Measurements from ENCODE around the gene HLCS.

The HLCS gene

DNA sequence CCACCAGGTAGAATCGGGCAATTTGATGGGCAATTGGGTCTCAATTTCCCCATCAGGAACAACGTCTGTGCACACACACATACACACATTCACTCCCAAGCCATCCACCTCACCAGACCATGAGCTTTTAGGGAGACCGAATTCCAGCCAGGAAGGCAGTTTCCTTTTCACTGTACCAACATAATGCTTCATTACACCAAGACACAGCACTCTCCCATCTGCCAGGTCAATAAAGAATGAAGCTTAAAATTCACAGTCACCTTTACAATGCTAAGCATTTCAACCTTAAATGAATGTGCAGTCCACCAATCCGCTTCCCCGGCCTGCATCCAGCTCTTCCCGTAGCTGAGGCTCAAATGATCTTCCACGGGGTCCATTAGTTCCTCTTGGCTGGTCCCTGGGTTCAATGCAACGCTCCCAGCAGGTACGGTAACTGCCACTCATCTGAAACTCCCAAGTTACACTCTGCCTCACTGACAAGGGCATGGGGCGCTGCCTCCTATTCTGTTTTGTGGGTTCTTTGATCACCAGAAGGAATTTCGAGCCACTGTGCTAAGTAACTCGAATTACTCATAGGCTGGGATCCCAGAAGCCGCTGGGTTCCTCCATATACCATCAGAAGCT is 162.5 kb downstream of the HLCS start:
- DNase-seq = no peak

DNA sequence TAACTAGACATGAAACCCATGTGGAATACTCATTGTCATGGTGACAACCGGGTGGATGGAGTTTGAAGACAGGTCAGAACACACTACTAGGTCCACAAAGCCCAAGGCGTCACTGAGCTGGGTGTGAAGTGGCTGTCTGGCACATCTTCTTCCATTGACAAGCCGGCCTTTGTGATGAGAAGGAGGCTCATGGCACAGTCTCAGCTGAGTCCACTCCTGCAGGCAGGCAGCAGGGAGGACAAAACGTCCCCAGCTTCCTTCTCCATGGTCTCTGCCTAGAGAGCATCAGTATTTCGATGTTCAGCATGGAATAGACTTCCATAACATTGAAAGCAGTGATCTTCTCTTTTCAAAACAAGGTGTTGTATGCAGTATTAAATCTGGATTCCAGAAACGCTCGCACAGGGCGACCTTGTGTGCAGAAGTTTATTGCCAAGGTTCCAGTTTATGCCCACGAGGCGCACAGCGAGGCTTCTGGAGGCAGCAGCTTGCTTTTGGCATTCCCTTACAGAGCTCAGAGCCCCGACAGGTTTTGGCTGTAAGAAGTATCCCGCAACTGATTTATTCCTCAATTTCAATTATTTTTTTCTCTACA is 163.3 kb downstream of the HLCS start:
- no peak for DNase-seq

DNA sequence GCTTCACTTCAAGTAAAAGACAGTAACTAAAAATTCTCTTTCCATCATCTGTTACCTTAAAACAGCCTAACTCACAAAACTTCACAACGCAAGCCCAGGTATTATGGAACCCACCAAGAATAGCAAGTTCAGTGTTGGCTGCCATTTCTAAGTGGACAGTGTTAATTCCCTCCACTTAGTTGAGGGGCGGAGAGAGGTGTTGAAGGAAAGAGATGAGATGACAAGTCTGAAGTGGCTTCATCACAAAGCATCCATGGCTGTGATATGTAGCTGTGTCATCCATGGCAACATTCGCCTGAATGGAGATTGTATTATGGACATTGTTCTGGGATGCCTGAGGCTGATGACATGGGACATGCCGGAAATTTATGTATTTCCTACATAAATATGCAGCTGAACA is 165.7 kb downstream of the HLCS start:
- DNase-seq = no peak

DNA sequence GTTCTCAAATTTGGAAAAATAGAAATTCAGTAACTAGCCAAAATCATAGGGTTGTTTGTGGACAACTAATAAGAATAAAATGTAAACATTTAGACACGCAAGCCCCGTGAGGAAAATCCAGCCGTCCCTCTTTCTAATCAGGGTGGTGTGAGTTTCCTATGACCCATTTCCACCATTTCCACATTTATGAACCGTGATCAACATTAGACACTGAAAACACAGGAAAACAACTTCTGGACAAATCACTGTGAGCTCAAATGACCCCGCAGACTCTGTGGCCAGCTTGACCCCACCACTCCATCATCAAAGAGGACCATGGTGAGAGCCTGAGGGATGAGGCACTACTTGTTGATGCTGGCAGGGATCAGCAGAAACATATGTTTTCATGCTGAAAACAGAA is 166.6 kb downstream of the HLCS start:
- DNase-seq = no peak

DNA sequence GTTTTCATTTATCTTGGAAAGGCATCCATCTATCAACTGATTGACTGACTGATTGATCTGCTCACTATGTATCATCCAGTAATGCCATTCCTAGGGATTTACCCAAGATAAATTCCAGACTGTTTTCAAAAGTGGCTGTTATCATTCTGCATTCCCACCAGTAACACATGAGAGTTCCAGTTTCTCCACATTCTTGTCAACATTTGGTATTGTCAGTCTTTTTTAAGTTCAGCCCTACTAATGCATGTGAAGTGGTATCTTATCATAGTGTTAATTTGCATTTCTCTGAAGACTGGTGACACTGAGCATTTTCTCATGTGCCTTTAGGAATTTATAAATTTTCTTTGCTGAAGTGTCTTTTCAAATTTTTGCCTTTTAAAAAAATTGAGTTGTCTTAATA is 168.0 kb downstream of the HLCS start:
- DNase-seq = no peak

DNA sequence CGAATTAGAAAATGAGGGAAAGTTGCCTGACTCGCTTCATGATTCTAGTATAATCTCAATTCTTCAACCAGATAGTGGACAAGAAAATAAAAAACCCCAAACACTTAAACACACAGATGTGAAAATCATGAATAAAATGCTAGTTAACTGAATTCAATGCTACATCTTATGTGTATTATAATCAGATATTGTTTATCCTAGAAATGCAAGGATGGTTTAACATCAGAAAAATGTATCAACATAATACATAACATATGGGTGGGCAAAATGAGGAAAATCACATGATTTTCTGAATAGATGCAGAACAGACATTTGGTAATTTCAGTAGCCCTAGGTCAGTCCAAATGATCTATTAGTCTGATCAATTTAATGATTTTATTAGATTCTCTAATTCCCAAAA is 170.4 kb downstream of the HLCS start:
- no peak for DNase-seq

DNA sequence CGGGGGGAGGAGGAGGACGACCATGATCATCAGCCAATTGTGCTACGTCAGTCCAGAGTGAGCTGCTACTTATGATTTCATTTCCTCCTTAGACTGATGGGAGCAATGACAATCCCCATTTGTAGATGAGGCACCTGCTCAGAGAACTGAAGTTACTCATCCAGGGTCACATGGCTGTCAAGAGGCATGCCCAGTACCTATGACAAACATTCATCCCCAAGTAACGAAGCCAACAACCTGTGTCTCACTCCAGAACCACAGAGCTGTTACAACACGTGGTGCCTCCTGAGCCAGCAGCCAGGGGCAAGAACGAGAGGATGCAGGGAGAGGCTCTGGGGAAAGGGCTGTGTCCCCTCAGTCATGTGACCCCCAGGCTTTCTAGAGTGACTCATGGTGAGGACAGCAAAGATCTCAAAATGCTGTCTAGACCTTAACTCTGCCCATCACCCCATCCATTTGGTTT is 173.9 kb downstream of the HLCS start:
- peak; percentile 22 for DNase-seq

DNA sequence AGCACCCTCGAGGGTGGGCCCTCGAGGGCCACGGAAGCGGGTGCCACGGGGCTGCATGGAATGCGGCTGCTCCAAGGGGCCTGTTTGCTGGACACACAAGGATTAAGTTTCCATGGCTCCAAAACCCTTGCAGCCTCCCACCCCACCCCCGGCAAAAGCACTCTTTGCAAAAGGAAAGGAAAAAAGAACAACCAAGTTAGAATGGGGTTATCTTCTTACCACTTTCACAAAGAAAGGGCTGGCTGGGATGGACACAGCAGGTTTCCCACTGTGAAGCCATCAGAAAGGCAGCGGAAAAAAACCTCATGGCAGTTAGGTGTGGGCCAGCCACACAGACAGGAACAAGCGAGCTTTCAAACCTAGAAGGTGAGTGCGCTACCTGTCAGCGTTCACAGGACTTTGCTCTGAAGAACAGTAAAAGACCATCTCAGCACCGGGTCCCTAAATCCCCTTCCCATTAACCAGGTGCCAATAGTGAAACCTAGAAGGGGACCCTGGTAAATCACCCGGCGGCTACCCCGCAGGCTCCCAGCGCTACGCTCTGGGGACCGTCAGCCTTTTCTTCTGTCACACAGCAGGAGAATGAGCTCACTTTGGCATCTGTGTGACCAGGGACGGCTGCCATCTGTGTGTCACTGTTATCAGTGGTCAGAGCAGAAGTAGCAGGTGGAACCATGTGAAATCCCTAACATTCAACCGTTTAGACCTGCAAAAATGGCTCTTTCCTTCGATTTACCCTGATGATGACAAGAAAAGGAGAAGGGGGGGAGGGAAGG is 174.6 kb downstream of the HLCS start:
- no peak for DNase-seq

DNA sequence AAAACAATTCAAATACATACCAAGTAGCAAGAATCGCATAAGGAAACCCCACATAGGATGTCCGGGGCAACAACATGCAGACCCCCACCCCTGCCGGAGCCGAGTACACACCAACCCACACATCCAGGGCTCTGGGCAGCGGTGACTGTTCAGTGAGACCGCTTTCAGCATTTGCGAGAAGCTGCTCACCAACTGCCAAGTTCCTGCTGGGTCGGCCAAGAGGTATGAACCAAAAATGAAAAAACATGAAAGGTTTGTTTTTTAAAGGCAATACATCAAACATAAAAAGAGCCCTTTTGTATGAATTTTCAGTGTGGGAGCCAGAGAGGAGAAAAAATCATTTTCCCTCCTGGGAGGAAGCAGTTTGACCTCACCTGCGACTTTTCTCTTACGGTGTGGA is 175.3 kb downstream of the HLCS start:
- no peak for DNase-seq

DNA sequence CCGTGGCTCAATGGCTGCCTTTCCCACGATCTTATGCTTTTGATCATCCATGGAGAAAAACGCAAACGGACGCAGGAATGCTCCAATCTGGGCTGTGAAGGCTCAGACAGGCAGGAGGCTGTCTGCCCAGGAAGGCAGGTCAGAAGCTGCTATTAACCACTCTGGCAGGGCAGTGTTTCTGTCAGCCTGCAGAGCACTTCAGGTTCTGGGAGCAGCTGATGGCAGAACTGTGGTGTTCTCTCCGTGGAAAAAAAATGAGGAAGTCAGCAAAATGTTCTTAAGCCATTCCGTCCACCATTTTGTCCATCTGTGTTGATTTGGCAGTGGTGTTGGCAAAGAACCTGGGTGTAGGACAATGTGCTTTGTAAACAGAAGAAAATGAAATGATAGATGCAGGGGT is 175.9 kb downstream of the HLCS start:
- DNase-seq = no peak

DNA sequence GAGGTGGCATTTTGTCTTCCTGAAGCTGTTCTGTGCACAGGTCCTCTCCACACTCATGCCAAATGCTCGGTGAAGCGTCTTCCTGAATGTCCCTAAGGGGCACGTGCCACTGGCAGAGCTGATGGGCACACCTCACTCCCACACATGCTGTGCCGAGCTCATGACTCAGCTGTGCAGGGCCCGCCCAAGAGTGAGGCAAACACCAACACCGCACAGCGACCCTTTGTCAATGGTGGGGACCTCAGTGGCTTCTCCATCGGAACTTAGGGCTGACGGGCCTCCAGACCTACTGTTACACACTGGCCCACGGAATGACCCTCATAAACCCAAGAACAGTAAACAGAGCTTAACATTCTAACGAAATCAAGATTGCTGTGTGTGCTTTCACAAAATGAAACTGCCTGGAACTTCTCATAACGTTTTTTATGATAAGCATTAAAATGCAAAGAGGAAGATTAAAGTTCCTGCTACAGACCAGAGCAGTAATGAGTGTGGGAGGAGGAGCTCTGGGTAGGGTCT is 178.3 kb downstream of the HLCS start:
- no peak for DNase-seq

DNA sequence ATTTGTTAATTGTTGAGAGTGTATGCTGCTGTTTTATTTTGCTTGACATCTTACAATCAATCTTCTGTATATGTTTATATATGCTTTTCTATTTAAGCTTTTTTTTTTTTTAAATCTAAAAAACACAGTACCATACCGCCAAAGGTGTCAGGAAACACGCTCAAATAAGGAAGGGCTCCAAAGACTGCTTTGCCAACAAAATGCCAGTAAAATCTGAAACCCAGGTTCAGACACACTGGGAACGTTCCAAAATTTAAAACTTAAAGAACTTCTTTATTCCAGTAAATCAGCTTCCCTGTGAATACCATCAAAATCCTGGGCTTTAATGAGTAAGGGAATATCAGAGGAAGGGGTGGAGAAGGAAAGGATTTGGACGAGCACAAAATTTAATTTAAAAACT is 180.3 kb downstream of the HLCS start:
- DNase-seq = no peak

DNA sequence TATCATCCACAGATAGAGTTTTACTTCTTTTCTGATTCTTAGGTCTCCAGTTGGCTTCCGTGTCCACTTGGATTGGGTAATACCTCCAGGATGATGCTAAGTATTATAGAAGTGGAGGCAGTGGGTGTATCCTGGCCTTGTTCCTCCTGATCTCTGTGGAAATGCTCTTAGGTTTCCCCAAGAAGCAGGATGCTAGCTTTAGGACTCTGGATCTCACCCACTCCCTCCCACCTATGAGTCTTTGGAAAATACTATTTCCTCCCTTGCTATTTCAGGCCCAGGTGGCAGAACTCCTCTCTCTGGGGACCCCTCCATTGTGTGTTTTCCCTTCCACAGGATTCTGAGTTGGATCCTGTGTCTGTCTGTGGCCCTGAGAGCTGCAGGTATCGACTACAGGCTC is 180.9 kb downstream of the HLCS start:
- DNase-seq = no peak

DNA sequence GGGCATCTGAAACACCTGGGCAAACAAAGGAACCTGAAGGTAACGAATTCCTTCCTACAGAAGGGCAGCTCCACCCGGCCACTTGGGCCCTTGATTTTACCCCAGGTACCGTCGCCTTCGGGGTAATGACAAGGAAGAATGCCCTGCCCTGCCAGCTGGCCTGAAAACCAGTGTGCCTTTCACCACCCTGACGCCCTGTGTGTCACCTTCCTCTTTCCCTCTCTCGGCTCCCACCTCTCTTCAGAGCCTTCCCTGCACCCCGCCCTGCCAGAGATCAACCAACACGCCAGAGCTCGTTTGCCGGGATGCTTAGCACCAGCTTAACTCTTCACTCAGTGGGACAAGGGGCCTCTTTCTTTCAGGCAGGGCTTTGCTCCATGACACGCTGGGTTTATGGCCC is 181.5 kb downstream of the HLCS start:
- no peak for DNase-seq

DNA sequence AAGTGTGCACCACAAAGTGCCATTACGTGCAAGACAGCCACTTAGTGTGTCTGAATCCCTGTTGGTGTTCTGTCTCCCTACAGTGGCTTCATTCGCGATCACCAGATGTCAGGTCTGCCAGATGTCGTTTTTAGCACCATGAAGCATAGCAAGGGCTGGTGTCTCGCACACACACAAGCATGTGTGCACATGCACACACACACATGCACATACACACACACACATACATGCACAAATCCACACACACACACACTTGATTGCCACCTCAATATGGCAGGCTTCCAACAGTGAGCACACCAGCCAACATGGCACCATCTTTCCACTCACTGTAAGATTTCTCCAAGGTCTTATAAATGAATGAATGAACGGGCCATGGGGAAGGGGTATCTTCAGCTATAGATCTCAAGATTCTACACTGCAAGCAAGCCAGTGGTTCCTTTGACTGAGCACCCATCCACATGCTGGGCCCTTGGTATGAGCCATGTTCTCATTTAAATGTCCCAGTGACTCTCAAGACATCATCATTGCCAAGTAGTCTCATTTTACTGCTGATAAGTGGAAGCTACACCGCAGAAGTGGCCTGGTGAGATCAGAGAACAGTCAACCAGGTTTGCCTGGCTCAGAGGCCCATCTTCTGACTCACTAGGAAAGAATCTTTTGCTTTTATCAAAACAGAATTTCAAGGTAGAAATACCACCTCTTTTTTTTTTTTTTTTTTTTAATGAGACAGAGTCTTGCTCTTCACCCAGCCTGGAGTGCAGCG is 182.7 kb downstream of the HLCS start:
- DNase-seq = no peak

DNA sequence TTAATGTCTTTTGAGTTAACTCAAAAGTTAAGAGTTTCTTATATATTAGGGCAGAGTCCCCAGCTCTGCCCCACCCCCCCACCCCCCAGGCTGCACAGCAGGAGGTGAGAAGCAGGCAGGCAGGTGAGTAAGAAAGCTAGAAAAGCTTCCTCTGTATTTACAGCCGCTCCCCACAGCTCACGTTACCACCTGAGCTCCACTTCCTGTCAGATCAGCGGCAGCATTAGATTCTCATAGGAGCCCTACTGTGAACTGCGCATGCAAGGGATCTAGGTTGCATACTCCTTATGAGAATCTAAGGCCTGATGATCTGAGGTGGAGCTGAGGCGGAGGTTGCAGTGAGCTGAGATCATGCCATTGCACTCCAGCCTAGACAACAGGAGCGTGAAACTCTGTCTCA is 185.6 kb downstream of the HLCS start:
- no peak for DNase-seq

DNA sequence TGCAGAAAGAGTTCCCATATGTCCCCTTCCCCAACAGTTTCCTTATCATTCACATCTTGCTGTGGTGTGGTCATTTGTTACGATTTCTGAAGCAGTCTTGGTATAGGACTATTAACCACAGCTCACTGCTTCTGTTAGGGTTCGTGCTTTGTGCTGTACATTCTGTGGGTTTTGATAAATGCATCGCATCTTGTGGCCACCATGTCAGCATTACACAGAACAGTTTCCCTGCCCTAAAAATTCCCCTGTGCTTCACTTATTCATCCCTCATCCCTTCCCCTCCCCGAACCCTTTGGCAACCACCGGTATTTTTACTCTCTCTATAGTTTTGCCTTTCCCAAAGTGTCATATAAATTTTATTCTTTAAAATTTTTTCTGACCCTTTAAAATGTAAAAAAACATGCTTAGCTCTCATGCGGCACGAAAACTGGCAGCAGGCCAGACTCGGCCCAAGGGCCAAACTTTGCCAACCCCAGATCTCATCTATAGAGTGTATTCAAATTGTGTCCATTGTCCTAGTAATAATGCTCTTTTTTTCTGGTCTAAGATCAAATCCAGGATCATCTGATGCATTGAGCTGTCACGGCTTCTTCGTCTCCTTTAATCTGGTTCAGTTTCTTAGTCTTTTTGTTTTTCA is 189.4 kb downstream of the HLCS start:
- no peak for DNase-seq

DNA sequence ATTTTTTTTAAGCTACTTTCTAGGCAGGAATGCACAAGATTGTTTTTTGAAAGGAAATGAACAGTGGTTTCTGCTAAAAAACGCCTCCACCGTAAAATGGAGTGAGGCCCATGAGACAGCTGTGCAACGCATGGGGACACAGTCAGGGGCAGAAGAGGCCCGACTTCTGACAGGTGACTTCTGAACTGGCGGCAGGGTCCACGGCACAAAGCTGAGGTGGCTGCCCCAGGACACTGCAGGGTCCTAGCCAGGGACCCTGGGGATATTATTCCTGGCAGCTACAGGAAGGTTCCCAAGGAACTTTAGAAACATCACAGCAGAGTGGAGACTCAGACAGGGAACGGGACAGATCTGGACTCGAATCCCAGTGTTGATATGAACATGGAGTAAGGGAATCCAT is 192.5 kb downstream of the HLCS start:
- DNase-seq = no peak

DNA sequence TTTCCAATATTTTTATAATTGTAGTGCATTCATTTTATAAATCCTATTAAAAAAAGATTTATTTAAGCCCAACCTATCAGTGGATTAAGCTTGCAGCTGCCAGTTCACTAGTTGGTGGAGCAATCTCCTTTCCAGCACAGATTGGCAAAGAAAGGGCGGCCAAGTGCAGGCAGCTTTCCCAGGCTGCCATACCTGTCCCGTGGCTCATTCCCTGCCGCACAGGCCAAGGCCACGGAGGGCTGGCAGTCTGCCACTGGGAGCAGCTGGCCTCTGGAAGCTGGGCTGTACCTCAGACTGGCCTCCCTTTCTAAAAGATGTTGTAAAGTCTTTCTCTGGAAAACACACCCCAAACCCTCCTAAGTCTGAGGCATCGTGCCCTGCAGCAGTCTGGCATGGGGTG is 193.4 kb downstream of the HLCS start:
- DNase-seq = no peak

DNA sequence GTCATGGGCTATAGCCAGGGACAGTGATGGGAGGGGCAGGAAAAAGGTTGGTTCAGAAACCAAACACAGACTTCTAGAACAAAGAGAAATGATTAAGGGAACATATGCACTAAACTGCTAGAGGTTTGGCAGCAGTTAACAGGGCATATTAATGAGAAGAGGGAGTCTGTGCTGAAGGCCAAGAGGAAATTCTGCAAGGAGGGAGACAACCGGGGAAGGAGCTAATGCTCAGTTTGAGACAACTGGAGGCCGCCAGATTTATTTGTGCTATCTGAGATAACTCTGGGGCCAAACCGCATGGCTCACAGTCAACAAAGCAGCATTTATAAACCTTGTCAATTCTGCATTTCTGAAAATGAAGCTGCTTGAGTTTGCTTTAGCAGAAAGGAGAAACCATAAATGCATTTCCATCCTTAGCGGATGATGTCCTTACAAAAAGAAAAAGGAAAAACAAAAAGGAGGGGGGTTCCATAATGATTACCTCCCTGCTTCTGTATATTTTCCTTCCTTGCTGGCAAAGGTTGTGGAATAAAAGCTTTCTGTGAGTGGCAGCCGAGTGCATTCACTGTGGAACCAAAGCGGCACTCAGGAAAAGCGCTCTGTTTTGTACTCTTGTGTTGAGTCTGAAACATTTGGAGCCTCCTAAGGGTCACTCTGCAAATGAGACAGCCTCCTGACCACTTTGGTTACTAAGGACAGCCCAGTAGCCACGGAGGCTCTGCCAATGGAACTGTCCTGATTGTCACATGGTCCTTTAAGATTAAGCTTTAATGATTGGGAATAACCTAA is 197.2 kb downstream of the HLCS start:
- DNase-seq = no peak

DNA sequence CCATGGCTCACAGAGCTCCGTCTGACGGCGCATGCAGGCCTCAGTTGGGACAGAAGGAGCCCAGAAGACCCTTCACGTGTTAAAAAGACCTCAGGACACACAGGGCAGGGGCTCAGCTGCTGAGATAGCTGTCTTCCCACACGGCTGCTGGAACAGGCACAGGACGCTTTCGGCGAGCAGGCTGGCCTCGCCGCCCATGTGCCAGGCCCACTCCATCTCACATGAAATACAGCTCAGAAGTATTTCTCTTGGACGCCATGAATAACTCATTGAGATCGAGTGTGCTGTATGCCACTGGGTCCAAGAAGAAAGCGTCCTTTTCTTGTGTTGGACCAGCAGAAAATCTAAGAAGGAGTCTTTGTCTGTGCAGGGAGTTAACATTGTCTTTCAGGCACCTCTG is 198.0 kb downstream of the HLCS start:
- no peak for DNase-seq

DNA sequence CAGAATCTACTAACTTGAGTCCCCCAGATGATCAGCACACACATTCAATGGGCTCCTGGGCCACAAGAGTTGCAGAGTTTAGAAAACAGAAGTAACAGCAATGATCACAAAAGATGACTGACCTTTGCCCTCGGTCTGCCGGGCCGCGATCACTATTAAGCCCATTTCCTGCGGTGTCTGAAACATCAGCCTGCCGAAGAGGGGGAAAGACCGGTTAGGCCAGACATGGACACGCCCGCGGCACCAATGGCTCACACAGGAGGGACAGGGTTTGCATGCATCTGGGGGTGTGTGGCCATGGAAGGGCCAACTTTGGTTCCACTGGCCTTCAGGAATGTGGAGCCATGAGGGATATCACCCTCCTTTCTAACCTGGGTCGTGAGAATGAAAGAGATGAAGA is 199.4 kb downstream of the HLCS start:
- DNase-seq = no peak

Data from NK-92 treated with Interleukin-12 subunit alpha and Interleukin-12 subunit beta, amount 100 ng/mL, for 24 hours (cell line).